ENCODE measurements around the gene SNRPA1. TPM values are rescaled to one million over a fixed set of nuclear protein-coding genes. Genes with fewer than 3 reads are reported as not detected.

SNRPA1 gene
- total RNA-seq, 2 experiments from 2014 or later = 214 to 222 TPM

DNA sequence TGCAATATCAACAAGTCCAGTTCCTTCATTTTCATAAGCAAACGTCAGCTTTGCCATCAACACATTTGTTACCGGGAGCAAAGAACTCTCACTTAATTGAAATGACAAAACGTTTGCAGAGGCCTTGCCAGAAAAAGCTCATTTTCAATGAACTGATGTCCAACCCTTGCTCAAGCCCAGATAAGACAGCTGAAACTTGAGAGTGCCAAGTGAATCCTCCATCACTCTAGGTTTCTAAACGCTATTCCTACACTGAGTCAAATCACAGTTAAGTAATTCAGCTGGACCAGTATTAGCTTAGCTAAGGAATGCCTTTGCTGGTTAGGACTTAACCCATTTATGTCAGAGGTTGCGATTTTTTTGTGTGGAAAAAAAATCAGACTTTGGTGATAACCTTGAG lies 54.7 kb downstream of the SNRPA1 start:
- ATAC-seq (ENCODE audit: poor library complexity) = no peak
- Histone ChIP-seq H3K27me3 (ENCODE audit: control insufficient read depth in 1 of 2, insufficient read depth in 2 of 2, low read length in 2 of 2) (no peaks in the 10 kb centered on the region), H3K4me1 (ENCODE audit: insufficient read depth, low read length) (peaks cover 57% of the 10 kb centered on the region), H3K9me3 (ENCODE audit: control insufficient read depth in 1 of 2, insufficient read depth in 1 of 2, low read length in 2 of 2) (no peaks in the 10 kb centered on the region), H3K36me3 (ENCODE audit: insufficient read depth, low read length) (no peaks in the 10 kb centered on the region), H3K4me3 (ENCODE audit: low read length) (no peak overlapping the region), H3K27ac (ENCODE audit: low read depth in 1 of 2, low read length in 2 of 2) (no peak overlapping the region)
- TF ChIP-seq, protein P1, sequence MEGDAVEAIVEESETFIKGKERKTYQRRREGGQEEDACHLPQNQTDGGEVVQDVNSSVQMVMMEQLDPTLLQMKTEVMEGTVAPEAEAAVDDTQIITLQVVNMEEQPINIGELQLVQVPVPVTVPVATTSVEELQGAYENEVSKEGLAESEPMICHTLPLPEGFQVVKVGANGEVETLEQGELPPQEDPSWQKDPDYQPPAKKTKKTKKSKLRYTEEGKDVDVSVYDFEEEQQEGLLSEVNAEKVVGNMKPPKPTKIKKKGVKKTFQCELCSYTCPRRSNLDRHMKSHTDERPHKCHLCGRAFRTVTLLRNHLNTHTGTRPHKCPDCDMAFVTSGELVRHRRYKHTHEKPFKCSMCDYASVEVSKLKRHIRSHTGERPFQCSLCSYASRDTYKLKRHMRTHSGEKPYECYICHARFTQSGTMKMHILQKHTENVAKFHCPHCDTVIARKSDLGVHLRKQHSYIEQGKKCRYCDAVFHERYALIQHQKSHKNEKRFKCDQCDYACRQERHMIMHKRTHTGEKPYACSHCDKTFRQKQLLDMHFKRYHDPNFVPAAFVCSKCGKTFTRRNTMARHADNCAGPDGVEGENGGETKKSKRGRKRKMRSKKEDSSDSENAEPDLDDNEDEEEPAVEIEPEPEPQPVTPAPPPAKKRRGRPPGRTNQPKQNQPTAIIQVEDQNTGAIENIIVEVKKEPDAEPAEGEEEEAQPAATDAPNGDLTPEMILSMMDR (IDR thresholded peaks at IDR 0.05) = no peak
- ChIA-PET POLR2A (interaction anchor here (0.8 to 4.1 kb wide), 5 partner anchors 8 to 232 kb away, joined by 3 to 43 read pairs (median 4); partner anchors contain the start of genes CHSY1 and SNRPA1), CTCF (interaction anchor here (0.7 to 4.9 kb wide), 2 partner anchors 11 to 232 kb away, joined by 3 to 20 read pairs; partner anchors contain the start of gene CHSY1)
- DNase-seq = no peak
- no peaks in the 10 kb centered on the region for H3K27me3 Mint-ChIP-seq
- H3K4me1 Mint-ChIP-seq (ENCODE audit: low read depth) = peaks cover 80% of the 10 kb centered on the region
- intact Hi-C loops (cut with DNase I, micrococcal nuclease) = loop anchor here in 1 of 2 experiments (5.0 kb wide), 1 partner anchor 33 kb away; no protein-coding TSS in a partner anchor
- no peak overlapping the region for H3K4me3 Mint-ChIP-seq
- H3K9me3 Mint-ChIP-seq = no peaks in the 10 kb centered on the region
- peaks cover 6% of the 10 kb centered on the region for H3K36me3 Mint-ChIP-seq (ENCODE audit: low read depth)
- no peak overlapping the region for H3K27ac Mint-ChIP-seq

- no peaks in the 10 kb centered on the region for H3K9me3 Mint-ChIP-seq
- no peak overlapping the region for H3K27ac ChIP-seq (ENCODE audit: low read depth in 1 of 2, low read length in 2 of 2)
- intact Hi-C loops (cut with DNase I, micrococcal nuclease) = loop anchor here (5.0 kb wide), 2 partner anchors 32 to 42 kb away; no protein-coding TSS in a partner anchor
- TF ChIP-seq, protein P1 (IDR thresholded peaks at IDR 0.05) = no peak
- ATAC-seq (ENCODE audit: poor library complexity) = no peak
- H3K4me1 Mint-ChIP-seq (ENCODE audit: low read depth) = peaks cover 73% of the 10 kb centered on the region
- no peaks in the 10 kb centered on the region for H3K9me3 ChIP-seq (ENCODE audit: control insufficient read depth in 1 of 2, insufficient read depth in 1 of 2, low read length in 2 of 2)
- H3K27me3 Mint-ChIP-seq = no peaks in the 10 kb centered on the region
- H3K27me3 ChIP-seq (ENCODE audit: control insufficient read depth in 1 of 2, insufficient read depth in 2 of 2, low read length in 2 of 2) = no peaks in the 10 kb centered on the region
- DNase-seq = peak in 1 of 14 experiments; percentile 35
- peaks cover 12% of the 10 kb centered on the region for H3K36me3 Mint-ChIP-seq (ENCODE audit: low read depth)
- peak overlapping the region; percentile 54 for H3K4me3 Mint-ChIP-seq
- H3K4me3 ChIP-seq (ENCODE audit: low read length) = no peak overlapping the region
- peak overlapping the region; percentile 78 for H3K27ac Mint-ChIP-seq
- peaks cover 6% of the 10 kb centered on the region for H3K36me3 ChIP-seq (ENCODE audit: insufficient read depth, low read length)
- CTCF ChIA-PET = interaction anchor here (1.1 to 4.9 kb wide), 2 partner anchors 12 to 231 kb away, joined by 3 to 20 read pairs; partner anchors contain the start of gene CHSY1
- peaks cover 51% of the 10 kb centered on the region for H3K4me1 ChIP-seq (ENCODE audit: insufficient read depth, low read length)
- POLR2A ChIA-PET = interaction anchor here (0.8 to 4.1 kb wide), 6 partner anchors 8 to 231 kb away, joined by 3 to 43 read pairs (median 4); partner anchors contain the start of genes CHSY1 and SNRPA1
Measured at GRCh38 chr15:101239724-101240136, 55.3 kb downstream of the SNRPA1 start.

DNA sequence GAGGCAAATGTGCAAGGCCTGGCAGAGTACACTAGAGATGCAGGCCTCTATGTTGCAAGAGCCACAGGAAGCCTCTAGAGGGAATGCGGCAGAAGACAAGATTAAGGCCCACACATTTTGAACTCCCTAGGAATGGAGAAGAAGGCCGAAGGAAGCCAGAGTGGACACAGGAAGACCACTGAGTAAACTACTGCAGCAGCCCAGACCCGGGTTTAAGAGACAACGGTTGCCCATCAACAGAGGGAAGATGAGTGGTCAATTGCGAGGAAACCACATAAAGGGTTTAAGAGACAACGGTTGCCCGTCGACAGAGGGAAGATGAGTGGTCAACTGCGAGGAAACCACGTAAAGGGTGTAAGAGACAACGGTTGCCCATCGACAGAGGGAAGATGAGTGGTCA lies 57.8 kb downstream of the SNRPA1 start:
- Histone ChIP-seq H3K36me3 (ENCODE audit: insufficient read depth, low read length) (peaks cover 23% of the 10 kb centered on the region), H3K4me3 (ENCODE audit: low read length) (no peak overlapping the region), H3K27ac (ENCODE audit: low read depth in 1 of 2, low read length in 2 of 2) (no peak overlapping the region), H3K9me3 (ENCODE audit: control insufficient read depth in 1 of 2, insufficient read depth in 1 of 2, low read length in 2 of 2) (no peaks in the 10 kb centered on the region), H3K4me1 (ENCODE audit: insufficient read depth, low read length) (peaks cover 29% of the 10 kb centered on the region), H3K27me3 (ENCODE audit: control insufficient read depth in 1 of 2, insufficient read depth in 2 of 2, low read length in 2 of 2) (no peaks in the 10 kb centered on the region)
- intact Hi-C loops (cut with DNase I, micrococcal nuclease) = loop anchor here in 1 of 2 experiments (5.0 kb wide), 1 partner anchor 40 kb away; no protein-coding TSS in a partner anchor
- TF ChIP-seq, protein P1 (IDR thresholded peaks at IDR 0.05) = no peak
- peaks cover 52% of the 10 kb centered on the region for H3K4me1 Mint-ChIP-seq (ENCODE audit: low read depth)
- H3K27ac Mint-ChIP-seq = no peak overlapping the region
- no peak overlapping the region for H3K4me3 Mint-ChIP-seq
- no peak for ATAC-seq (ENCODE audit: poor library complexity)
- CTCF ChIA-PET = no interaction called here
- DNase-seq = no peak
- no peaks in the 10 kb centered on the region for H3K27me3 Mint-ChIP-seq
- peaks cover 34% of the 10 kb centered on the region for H3K36me3 Mint-ChIP-seq (ENCODE audit: low read depth)
- POLR2A ChIA-PET = no interaction called here
- no peaks in the 10 kb centered on the region for H3K9me3 Mint-ChIP-seq
